ENCODE results near the gene CNFN.

CNFN gene

GRCh38 chr19:42351079-42351735 is 38.9 kb downstream of the CNFN start:
- Histone ChIP-seq H3K4me3 (ENCODE audit: low read length) (no peak overlapping the region), H2BK15ac (replicated peaks; ENCODE audit: low read depth) (no peak overlapping the region), H3K4ac (ENCODE audit: low read depth, low read length) (no peak overlapping the region), H3K36me3 (ENCODE audit: control insufficient read depth, insufficient read depth, low read length) (no peaks in the 10 kb centered on the region), H3K4me2 (ENCODE audit: low read length) (no peak overlapping the region), H2BK120ac (ENCODE audit: low read depth, low read length) (no peak overlapping the region), H2AK5ac (ENCODE audit: low read length) (no peak overlapping the region), H4K8ac (ENCODE audit: low read depth, low read length) (no peak overlapping the region), H2BK5ac (ENCODE audit: low read length) (no peak overlapping the region), H3K4me1 (ENCODE audit: control insufficient read depth, low read depth, low read length) (no peaks in the 10 kb centered on the region), H3K56ac (ENCODE audit: low read length) (no peak overlapping the region), H3K27ac (ENCODE audit: low read depth, low read length) (no peak overlapping the region), H3K9ac (ENCODE audit: low read length) (no peak overlapping the region), H3K79me1 (ENCODE audit: low read length) (no peaks in the 10 kb centered on the region), H3K18ac (ENCODE audit: low read length) (no peak overlapping the region), H3K27me3 (ENCODE audit: insufficient read depth, low read length, poor library complexity) (no peaks in the 10 kb centered on the region), H3K79me2 (ENCODE audit: control insufficient read depth, insufficient read depth, low read length) (no peaks in the 10 kb centered on the region), H3K23ac (ENCODE audit: low read length) (no peak overlapping the region), H4K5ac (ENCODE audit: low read length) (no peak overlapping the region)
- DNase-seq, result no peak
- no CpG with 5 or more reads among the region's 21 CpGs for WGBS (ENCODE audit: extremely low coverage, insufficient coverage, low lambda C conversion rate)

GRCh38 chr19:42350417-42350816 is 39.7 kb downstream of the CNFN start:
- H3K36me3 ChIP-seq (ENCODE audit: control insufficient read depth, insufficient read depth, low read length), result no peaks in the 10 kb centered on the region
- WGBS (ENCODE audit: extremely low coverage, insufficient coverage, low lambda C conversion rate), result no CpG with 5 or more reads among the region's 3 CpGs
- H2BK5ac ChIP-seq (ENCODE audit: low read length), result no peak overlapping the region
- no peak overlapping the region for H3K9ac ChIP-seq (ENCODE audit: low read length)
- no peak overlapping the region for H2BK120ac ChIP-seq (ENCODE audit: low read depth, low read length)
- no peak overlapping the region for H2AK5ac ChIP-seq (ENCODE audit: low read length)
- no peak overlapping the region for H4K8ac ChIP-seq (ENCODE audit: low read depth, low read length)
- no peak overlapping the region for H3K4ac ChIP-seq (ENCODE audit: low read depth, low read length)
- H3K4me3 ChIP-seq (ENCODE audit: low read length), result no peak overlapping the region
- H3K79me1 ChIP-seq (ENCODE audit: low read length), result no peaks in the 10 kb centered on the region
- H3K18ac ChIP-seq (ENCODE audit: low read length), result no peak overlapping the region
- DNase-seq, result no peak
- no peak overlapping the region for H2BK15ac ChIP-seq (replicated peaks; ENCODE audit: low read depth)
- no peak overlapping the region for H3K56ac ChIP-seq (ENCODE audit: low read length)
- H4K5ac ChIP-seq (ENCODE audit: low read length), result no peak overlapping the region
- H3K27me3 ChIP-seq (ENCODE audit: insufficient read depth, low read length, poor library complexity), result no peaks in the 10 kb centered on the region
- no peaks in the 10 kb centered on the region for H3K79me2 ChIP-seq (ENCODE audit: control insufficient read depth, insufficient read depth, low read length)
- H3K27ac ChIP-seq (ENCODE audit: low read depth, low read length), result no peak overlapping the region
- no peaks in the 10 kb centered on the region for H3K4me1 ChIP-seq (ENCODE audit: control insufficient read depth, low read depth, low read length)
- H3K4me2 ChIP-seq (ENCODE audit: low read length), result no peak overlapping the region
- no peak overlapping the region for H3K23ac ChIP-seq (ENCODE audit: low read length)

DNA sequence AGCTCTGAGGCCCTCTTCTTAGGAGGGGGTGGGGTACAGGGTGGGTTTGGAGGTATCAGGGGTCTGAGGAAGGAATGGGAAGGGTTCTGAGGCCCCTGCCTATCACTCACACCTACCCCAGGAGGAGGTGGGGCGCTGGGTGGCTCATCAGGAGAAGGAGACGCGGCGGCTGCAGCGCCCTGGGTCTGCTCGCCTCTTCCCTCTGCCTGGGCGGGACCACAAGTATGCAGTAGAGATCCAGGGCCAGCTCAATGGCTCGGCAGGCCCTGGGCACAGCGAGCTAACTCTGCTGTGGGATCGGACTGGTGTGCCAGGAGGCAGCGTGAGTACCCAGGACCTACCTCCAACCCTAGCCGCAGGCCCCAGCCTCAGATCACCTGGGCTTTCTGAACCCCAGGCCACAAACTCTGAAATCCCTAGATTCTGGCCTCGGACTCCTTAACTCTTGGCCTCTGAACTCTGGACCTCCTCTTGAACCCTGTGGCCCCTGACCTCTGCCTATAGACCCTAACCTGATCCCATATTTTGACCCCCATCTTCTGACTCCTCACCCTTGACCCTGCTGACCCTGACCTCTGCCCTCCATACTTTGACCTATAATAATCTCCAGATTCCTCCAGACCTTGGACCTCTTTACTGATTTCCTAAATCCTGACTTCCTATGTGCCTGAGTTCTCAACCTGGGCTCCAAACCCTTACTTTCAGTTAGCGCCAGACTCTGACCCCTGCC is 40.6 kb downstream of the CNFN start:
- DNase-seq, result no peak
- Histone ChIP-seq H2AK5ac (ENCODE audit: low read length) (no peak overlapping the region), H3K27ac (ENCODE audit: low read depth, low read length) (no peak overlapping the region), H3K79me1 (ENCODE audit: low read length) (no peaks in the 10 kb centered on the region), H3K4me3 (ENCODE audit: low read length) (no peak overlapping the region), H3K79me2 (ENCODE audit: control insufficient read depth, insufficient read depth, low read length) (no peaks in the 10 kb centered on the region), H3K4ac (ENCODE audit: low read depth, low read length) (no peak overlapping the region), H3K56ac (ENCODE audit: low read length) (no peak overlapping the region), H2BK5ac (ENCODE audit: low read length) (no peak overlapping the region), H3K4me2 (ENCODE audit: low read length) (no peak overlapping the region), H2BK15ac (replicated peaks; ENCODE audit: low read depth) (no peak overlapping the region), H4K8ac (ENCODE audit: low read depth, low read length) (no peak overlapping the region), H3K9ac (ENCODE audit: low read length) (no peak overlapping the region), H3K27me3 (ENCODE audit: insufficient read depth, low read length, poor library complexity) (no peaks in the 10 kb centered on the region), H3K4me1 (ENCODE audit: control insufficient read depth, low read depth, low read length) (no peaks in the 10 kb centered on the region), H3K18ac (ENCODE audit: low read length) (no peak overlapping the region), H3K23ac (ENCODE audit: low read length) (no peak overlapping the region), H2BK120ac (ENCODE audit: low read depth, low read length) (no peak overlapping the region), H4K5ac (ENCODE audit: low read length) (no peak overlapping the region), H3K36me3 (ENCODE audit: control insufficient read depth, insufficient read depth, low read length) (no peaks in the 10 kb centered on the region)
- no CpG with 5 or more reads among the region's 14 CpGs for WGBS (ENCODE audit: extremely low coverage, insufficient coverage, low lambda C conversion rate)

GRCh38 chr19:42348211-42348610 is 41.9 kb downstream of the CNFN start:
- Histone ChIP-seq H2BK5ac (ENCODE audit: low read length) (no peak overlapping the region), H3K18ac (ENCODE audit: low read length) (no peak overlapping the region), H3K9ac (ENCODE audit: low read length) (no peak overlapping the region), H3K36me3 (ENCODE audit: control insufficient read depth, insufficient read depth, low read length) (no peaks in the 10 kb centered on the region), H4K5ac (ENCODE audit: low read length) (no peak overlapping the region), H4K8ac (ENCODE audit: low read depth, low read length) (no peak overlapping the region), H3K4me3 (ENCODE audit: low read length) (no peak overlapping the region), H2BK120ac (ENCODE audit: low read depth, low read length) (no peak overlapping the region), H3K23ac (ENCODE audit: low read length) (no peak overlapping the region), H3K4me2 (ENCODE audit: low read length) (no peak overlapping the region), H3K27ac (ENCODE audit: low read depth, low read length) (no peak overlapping the region), H3K4ac (ENCODE audit: low read depth, low read length) (no peak overlapping the region), H3K4me1 (ENCODE audit: control insufficient read depth, low read depth, low read length) (no peaks in the 10 kb centered on the region), H2BK15ac (replicated peaks; ENCODE audit: low read depth) (no peak overlapping the region), H3K79me1 (ENCODE audit: low read length) (no peaks in the 10 kb centered on the region), H3K79me2 (ENCODE audit: control insufficient read depth, insufficient read depth, low read length) (no peaks in the 10 kb centered on the region), H3K56ac (ENCODE audit: low read length) (no peak overlapping the region), H3K27me3 (ENCODE audit: insufficient read depth, low read length, poor library complexity) (no peaks in the 10 kb centered on the region), H2AK5ac (ENCODE audit: low read length) (no peak overlapping the region)
- DNase-seq, result no peak
- WGBS (ENCODE audit: extremely low coverage, insufficient coverage, low lambda C conversion rate), result no CpG with 5 or more reads among the region's 14 CpGs

DNA sequence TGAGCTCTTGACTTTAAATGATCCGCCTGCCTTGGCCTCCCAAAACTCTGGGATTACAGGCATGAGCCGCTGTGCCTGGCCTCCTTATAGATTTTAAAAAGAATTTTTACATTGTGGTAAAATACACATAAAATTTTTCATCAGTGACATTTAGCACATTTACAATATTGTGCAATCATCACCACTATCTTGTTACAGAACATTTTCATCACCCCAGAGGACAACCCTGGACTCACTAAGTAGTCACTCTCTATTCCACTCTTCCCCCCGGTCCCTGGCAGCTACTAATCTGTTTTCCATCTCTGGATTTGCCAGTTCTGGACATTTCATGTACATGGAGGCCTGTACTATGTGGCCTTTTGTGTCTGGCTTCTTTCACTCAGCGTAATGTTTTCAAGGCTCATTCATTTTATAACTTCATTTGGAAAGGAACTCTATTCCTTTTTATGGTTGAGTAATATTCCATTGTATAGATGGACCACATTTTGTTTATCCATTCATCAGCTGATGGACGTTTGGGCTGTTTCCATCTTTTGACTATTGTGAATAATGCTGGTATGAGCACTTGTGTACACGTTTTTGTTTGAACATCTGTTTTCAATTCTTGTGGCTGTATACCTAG is 44.8 kb downstream of the CNFN start:
- no peak overlapping the region for H2BK120ac ChIP-seq (ENCODE audit: low read depth, low read length)
- no peaks in the 10 kb centered on the region for H3K79me1 ChIP-seq (ENCODE audit: low read length)
- H3K4me2 ChIP-seq (ENCODE audit: low read length), result no peak overlapping the region
- H3K18ac ChIP-seq (ENCODE audit: low read length), result no peak overlapping the region
- no peak overlapping the region for H3K27ac ChIP-seq (ENCODE audit: low read depth, low read length)
- H3K4ac ChIP-seq (ENCODE audit: low read depth, low read length), result no peak overlapping the region
- H3K56ac ChIP-seq (ENCODE audit: low read length), result no peak overlapping the region
- no CpG with 5 or more reads among the region's 6 CpGs for WGBS (ENCODE audit: extremely low coverage, insufficient coverage, low lambda C conversion rate)
- H2BK5ac ChIP-seq (ENCODE audit: low read length), result no peak overlapping the region
- H3K79me2 ChIP-seq (ENCODE audit: control insufficient read depth, insufficient read depth, low read length), result no peaks in the 10 kb centered on the region
- H3K36me3 ChIP-seq (ENCODE audit: control insufficient read depth, insufficient read depth, low read length), result no peaks in the 10 kb centered on the region
- H2BK15ac ChIP-seq (replicated peaks; ENCODE audit: low read depth), result no peak overlapping the region
- no peak for DNase-seq
- no peak overlapping the region for H4K8ac ChIP-seq (ENCODE audit: low read depth, low read length)
- no peaks in the 10 kb centered on the region for H3K4me1 ChIP-seq (ENCODE audit: control insufficient read depth, low read depth, low read length)
- H3K9ac ChIP-seq (ENCODE audit: low read length), result no peak overlapping the region
- H3K4me3 ChIP-seq (ENCODE audit: low read length), result no peak overlapping the region
- no peak overlapping the region for H2AK5ac ChIP-seq (ENCODE audit: low read length)
- H4K5ac ChIP-seq (ENCODE audit: low read length), result no peak overlapping the region
- H3K27me3 ChIP-seq (ENCODE audit: insufficient read depth, low read length, poor library complexity), result no peaks in the 10 kb centered on the region
- H3K23ac ChIP-seq (ENCODE audit: low read length), result no peak overlapping the region
